HG03432 (cell line): ENCODE results near the gene PRSS23.

Source experiments
- ATAC-seq: cut with Tn5 transposase; IDR thresholded peaks from one replicate; pipeline ENCODE4 v1.9.1; 2021; ENCODE audit warnings: mild to moderate bottlenecking, moderate library complexity; ENCODE audit not compliant: unreplicated experiment

PRSS23 gene

GRCh38 chr11:86790195-86790725 is 10.1 kb upstream of the PRSS23 start:
- ATAC-seq: no peak

DNA sequence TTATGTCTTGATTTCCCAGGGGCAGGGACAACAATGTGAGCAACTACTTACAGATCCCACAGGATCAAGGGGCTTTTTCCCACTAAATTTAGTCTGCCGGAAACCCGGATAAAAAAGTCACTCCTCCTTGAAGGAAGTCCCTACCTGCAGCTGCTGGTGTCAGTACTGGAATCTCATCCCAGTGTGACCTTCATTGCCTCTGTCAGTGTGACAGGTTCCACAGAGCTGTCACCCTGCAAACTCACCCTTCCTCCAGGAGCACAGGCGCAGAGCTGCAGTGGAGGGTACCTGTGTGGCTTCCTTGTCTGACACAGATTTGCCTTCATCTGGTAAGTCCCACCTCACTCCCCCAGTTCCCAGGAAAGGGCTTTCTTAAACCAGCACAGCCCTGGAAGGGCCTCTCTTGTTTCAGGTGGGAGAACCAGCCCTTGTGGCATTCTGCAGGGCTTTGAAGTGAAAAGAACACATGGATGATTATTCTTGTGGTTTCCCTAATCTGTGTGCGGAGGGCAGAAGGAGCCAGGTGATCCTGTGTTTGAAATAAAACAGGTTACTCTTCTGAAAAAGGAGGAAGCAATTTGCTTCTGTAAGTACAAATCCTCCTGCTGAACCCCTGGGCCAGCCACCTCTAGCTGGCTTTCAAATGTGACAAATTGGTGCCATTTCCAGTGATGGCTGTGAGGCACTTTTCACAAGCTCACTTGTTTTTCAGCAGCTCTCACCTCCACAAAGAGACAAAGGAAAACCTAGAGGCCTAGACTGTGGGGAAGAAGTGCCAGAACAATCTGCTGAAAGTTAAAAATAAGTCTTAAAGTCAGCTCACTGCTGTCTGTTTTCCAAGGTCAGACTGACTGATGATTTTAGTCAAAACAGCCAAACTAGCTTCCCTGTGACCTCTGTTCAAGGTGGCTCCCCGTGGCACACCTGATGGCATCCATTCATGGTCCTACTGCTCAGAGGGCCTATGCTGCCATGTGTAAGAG is 9.2 kb upstream of the PRSS23 start:
- no peak for ATAC-seq

GRCh38 chr11:86792150-86792549 is 8.2 kb upstream of the PRSS23 start:
- ATAC-seq: no peak

DNA sequence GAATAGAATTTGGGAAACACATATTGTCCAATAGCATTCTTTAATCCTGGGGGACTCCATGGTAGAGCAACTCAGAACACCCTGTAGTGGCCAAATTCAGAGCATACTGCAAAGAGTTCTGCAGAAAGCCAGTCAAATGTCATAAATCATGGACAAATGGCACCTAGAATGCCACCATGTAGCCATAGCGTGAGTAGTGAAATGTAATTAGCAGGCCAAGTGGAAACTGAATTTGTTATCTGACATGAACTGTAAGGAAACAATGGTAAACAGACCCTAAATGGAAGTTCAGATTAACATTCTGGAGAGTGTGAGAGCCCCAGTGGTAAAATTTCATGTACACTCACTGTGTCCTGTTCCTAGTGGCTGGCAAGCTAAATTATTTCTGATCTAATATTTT is 7.0 kb upstream of the PRSS23 start:
- ATAC-seq: no peak

GRCh38 chr11:86795511-86795910 is 4.8 kb upstream of the PRSS23 start:
- no peak for ATAC-seq

- ATAC-seq: no peak
These were observed 4.4 kb upstream of the PRSS23 start for GRCh38 chr11:86795949-86796348.

DNA sequence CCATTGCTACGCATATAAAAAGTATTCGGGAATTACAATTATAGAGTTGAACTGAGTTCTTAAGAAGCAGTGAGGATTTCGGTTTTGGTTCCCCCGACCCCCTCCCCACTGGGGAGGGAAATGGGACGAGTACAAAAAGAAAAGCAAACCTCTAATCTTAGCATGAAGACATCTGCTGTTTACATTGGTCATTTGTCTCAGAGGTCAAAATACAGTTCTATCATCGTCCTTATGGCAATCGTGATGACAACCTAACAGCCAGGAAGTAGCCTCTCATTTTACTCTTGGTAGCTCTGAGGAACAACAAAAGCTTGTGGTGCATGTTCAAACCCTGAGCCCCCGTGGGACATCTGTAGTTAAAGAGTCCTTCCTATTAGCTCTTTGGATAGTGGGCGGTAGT is 3.2 kb upstream of the PRSS23 start:
- no peak for ATAC-seq

DNA sequence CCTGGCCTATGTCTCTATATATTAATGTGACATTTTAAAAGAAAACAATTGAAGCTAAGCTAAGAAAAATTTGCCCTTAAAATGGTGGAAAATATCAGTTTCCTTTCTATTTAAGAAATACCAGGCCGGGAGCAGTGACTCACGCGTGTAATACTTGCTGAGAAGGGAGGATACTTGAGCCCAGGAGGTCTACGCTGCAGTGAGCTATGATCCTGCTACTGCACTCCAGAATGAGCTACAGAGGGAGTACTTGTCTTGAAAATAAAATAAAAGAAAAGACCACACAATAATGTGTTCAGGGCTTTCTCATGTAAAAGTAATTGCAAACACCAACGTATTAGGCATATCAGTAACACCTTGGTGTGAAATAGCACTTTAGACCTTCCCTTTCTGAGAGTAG is 1.4 kb upstream of the PRSS23 start:
- no peak for ATAC-seq

GRCh38 chr11:86799680-86800075 is 664 bp upstream of the PRSS23 start:
- ATAC-seq: no peak

DNA sequence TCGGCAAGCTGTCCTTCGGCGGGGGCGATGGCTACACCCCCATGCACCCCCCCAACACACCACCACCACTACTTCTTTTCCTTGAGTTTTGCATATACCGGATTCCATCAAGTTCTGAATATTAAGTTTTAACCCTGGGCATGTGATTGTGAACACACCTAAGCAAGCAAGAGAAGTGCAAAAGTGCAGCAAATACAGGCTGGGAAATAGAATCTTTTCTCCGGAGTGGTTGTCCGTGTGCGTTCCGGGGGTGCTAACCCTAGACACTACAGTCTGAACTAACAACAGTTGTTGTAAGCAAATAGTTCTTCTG is 574 bp downstream of the PRSS23 start:
- ATAC-seq: no peak

GRCh38 chr11:86801364-86801763 is 1.0 kb downstream of the PRSS23 start:
- no peak for ATAC-seq

GRCh38 chr11:86802146-86802545 is 1.8 kb downstream of the PRSS23 start:
- ATAC-seq: no peak

GRCh38 chr11:86802601-86803051 is 2.3 kb downstream of the PRSS23 start:
- ATAC-seq: no peak

DNA sequence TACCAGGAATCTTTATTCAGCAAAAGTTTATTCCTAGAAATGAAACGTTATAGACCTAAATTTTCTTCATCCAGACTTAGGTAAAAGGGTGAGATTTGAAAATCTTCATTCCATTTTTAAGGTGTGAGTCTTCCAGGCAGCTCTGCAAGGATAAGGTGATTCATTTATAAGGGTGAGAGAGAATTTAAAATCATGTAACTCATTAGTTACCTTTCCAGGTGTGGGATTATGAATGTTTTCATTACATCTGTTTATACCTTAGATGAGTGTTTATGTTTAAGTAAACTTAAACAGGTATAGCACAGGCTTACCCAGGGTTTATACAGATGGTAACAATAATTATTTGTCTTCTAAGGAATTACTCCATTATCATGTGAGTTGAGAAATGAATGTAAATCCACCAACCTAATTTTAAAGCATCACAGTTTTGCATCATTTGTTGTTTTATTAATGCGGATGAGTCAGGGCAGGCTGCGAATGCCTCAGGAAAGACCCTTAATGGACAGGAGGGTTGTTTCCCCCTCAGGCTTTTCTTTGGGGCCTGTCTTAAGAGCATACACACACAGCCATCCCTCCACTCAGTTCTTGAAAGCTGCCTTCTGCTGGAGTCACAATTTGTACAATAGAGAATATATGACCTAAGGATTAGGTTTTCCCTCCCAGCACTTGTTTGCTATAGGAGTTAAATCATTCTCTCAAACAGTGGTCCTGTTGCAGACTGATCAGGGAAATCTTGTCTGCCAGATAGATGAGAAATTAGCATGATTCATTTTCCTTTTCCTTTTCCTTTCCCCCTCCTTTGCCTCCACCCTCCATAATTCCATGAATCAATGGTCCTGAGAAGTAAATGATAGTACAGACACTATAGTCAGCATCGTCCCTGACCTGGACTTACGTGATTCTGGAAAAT is 3.0 kb downstream of the PRSS23 start:
- no peak for ATAC-seq

GRCh38 chr11:86804951-86805350 is 4.6 kb downstream of the PRSS23 start:
- no peak for ATAC-seq

DNA sequence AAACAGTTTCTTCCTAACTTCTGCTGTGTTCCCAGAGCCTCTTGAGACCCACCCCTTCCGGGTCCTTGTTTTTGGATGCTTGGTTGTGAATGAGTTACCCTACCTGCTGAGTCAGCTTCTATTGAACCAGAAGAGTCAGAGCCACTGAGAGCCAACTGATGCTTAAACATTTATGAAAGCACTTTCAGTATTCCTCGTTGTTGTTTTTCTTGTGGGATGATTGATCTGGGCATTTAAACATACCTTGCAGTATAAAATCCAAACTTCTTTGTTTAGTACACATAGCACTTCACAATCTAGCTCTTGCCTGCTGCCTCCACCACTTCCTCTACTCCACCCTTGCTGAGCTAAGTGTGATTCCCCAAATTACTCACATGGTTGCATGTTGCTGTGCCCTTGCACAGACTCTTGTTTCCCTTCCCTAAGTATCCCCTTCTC is 5.5 kb downstream of the PRSS23 start:
- ATAC-seq: peak; percentile 97

- ATAC-seq: no peak
These were observed 6.6 kb downstream of the PRSS23 start for GRCh38 chr11:86806903-86807302.

- ATAC-seq: no peak
These were observed 7.0 kb downstream of the PRSS23 start for GRCh38 chr11:86807360-86807759.

- no peak for ATAC-seq
These were observed 9.2 kb downstream of the PRSS23 start for GRCh38 chr11:86809561-86809960.

DNA sequence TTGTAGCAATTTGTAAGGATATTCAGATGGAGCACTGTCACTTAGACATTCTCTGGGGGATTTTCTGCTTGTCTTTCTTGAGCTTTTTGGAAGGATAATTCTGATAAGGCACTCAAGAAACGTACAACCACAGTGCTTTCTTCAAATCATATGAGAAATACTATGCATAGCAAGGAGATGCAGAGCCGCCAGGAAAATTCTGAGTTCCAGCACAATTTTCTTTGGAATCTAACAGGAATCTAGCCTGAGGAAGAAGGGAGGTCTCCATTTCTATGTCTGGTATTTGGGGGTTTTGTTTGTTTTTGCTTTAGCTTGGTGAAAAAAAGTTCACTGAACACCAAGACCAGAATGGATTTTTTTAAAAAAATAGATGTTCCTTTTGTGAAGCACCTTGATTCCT is 9.9 kb downstream of the PRSS23 start:
- ATAC-seq: no peak

- no peak for ATAC-seq
These were observed 11.4 kb downstream of the PRSS23 start for GRCh38 chr11:86811637-86812321.
